Keratinocyte (primary cell): ENCODE measurements around the gene ABL1.

Experiments
- EZH2 ChIP-seq: IDR thresholded peaks from one replicate; pipeline ENCODE4 v1.6.1; 2012; ENCODE audit warnings: inconsistent platforms, mild to moderate bottlenecking, low read length, moderate library complexity
- TF ChIP-seq, protein P1 (sequence below), 3 experiments: IDR thresholded peaks in 1 of 3; conservative IDR thresholded peaks in 1 of 3; optimal IDR thresholded peaks in 1 of 3; 2 replicates in 2 of 3; 3 replicates in 1 of 3; pipeline versions ENCODE3 to v1.5.1; 2011; ENCODE audit warnings: low read length in 3 of 3, mild to moderate bottlenecking in 3 of 3, moderate library complexity in 2 of 3, control low read depth in 1 of 3, inconsistent platforms in 1 of 3; ENCODE audit not compliant: insufficient read depth in 2 of 3; ENCODE audit errors: extremely low read depth in 1 of 3

DNA sequence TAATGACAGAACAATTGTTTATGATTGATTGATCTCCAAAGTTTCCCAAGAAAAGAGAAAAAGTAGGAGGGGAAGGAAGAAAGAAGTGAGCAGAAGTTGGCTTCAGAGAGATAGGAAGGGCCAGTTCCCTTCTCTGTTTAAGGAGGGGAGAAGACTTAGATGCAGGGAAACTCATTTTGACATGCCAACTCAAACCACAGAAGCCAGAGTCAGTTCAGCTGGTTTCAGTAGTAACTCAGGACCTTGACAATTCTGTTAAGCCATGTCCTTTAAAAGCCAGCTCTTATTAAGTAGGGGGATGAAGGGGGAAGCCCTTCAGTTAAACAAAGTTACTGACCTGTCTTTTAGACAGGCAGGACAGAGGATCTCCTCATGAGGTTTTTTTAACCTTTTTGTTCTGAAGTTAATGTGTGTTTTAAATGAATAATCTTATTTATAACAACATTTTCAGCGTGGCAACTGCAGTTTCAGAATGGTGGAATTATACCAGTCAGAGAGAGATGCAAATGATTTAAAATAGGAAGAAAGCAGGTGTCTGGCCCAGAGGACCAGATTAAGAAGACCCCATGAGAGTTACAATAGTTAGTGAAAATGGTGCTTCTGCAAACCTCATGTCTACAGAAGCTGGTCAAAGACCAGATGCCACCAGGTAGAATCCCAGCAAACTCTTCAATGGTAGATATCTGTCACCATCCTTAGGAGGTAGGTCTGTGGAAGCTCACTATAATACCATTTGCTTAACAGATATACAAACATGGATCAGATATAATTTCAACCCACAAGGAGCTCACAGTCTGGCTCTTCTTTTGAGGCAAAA is 29.3 kb upstream of the ABL1 start:
- TF ChIP-seq, protein P1, sequence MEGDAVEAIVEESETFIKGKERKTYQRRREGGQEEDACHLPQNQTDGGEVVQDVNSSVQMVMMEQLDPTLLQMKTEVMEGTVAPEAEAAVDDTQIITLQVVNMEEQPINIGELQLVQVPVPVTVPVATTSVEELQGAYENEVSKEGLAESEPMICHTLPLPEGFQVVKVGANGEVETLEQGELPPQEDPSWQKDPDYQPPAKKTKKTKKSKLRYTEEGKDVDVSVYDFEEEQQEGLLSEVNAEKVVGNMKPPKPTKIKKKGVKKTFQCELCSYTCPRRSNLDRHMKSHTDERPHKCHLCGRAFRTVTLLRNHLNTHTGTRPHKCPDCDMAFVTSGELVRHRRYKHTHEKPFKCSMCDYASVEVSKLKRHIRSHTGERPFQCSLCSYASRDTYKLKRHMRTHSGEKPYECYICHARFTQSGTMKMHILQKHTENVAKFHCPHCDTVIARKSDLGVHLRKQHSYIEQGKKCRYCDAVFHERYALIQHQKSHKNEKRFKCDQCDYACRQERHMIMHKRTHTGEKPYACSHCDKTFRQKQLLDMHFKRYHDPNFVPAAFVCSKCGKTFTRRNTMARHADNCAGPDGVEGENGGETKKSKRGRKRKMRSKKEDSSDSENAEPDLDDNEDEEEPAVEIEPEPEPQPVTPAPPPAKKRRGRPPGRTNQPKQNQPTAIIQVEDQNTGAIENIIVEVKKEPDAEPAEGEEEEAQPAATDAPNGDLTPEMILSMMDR (optimal IDR thresholded peaks at IDR 0.05 in 1 of 3, IDR thresholded peaks at IDR 0.05 in 1 of 3, conservative IDR thresholded peaks at IDR 0.05 in 1 of 3; ENCODE audit: extremely low read depth in 1 of 3, insufficient read depth in 2 of 3, low read length in 3 of 3), result no peak
- no peak for TF ChIP-seq EZH2
